H1 (cell line): ENCODE data around the gene FHIT. TPM values are rescaled to one million over a fixed set of nuclear protein-coding genes. Genes with fewer than 3 reads are reported as not detected.

Experiments
- CHD1 ChIP-seq: IDR thresholded peaks from 2 replicates; pipeline ENCODE4 v1.6.1; 2012; ENCODE audit warnings: low read depth, low read length, improper control_type of control experiment
- CTBP2 ChIP-seq: IDR thresholded peaks from 2 replicates; pipeline ENCODE4 v1.7.0; 2011; ENCODE audit warnings: borderline replicate concordance, mild to moderate bottlenecking, moderate library complexity, mixed read lengths, low read length; ENCODE audit not compliant: insufficient read depth, insufficient read length
- E2F6 ChIP-seq: IDR thresholded peaks from 2 replicates; pipeline ENCODE4 v1.6.1; 2012; ENCODE audit warnings: inconsistent platforms
- NANOG ChIP-seq: IDR thresholded peaks from 2 replicates; pipeline ENCODE4 v1.6.1; 2011; ENCODE audit warnings: low read length, low read depth, mild to moderate bottlenecking, inconsistent platforms; ENCODE audit not compliant: insufficient read depth, poor library complexity, severe bottlenecking
- polyA plus RNA-seq, 7 experiments: library from polyadenylated mRNA; depleted of rRNA in 3 of 7; stranded (reverse) in 5 of 7; unstranded in 2 of 7; fragments of >200 nt in 5 of 7; fragments of 200-250 nt in 2 of 7; gene quantifications; 1 replicate in 5 of 7; 2 replicates in 1 of 7; 4 replicates in 1 of 7; pipeline versions ENCODE4 v1.2.1 to v1.2.3, GENCODE V29; 2011 to 2013; ENCODE audit warnings: missing spikeins in 2 of 7, mixed read lengths in 2 of 7
- total RNA-seq: library from RNA; stranded (reverse); fragmentation: NEBNext Ultra II Directional; extraction: Animal tissue kit (Norgen Biotek cat#: 25700); gene quantifications from 2 replicates; pipeline ENCODE4 v1.2.1, GENCODE V29; 2021

Gene FHIT
- total and polyA plus RNA-seq, 2 of the 8 experiments (the other 6 are each of a cell fraction or from before 2014, with no cell fraction given) = 1.2 to 3.2 TPM

DNA sequence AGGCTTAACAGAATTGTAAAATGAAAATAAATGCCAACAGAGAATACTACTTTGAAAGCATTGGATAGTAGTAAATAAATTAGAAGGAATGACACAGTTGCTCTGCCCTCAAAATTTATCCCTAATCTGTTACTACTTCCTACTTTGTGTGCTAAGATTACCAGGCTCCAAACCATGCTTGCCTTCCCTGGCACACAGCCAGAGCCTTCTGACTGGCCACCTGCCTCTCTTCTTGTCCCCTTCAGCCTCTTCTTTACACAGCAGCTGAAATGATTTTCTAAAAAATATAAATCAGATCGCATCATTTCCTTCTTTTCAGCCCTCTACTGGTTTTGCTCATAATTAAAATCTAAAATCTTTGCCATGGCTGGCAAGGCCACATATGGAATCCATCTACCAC lies 334.1 kb downstream of the FHIT start (continued):
- TF ChIP-seq E2F6 (no peak), NANOG (no peak), CTBP2 (no peak), CHD1 (no peak)
